Measurements from ENCODE around the gene ARHGEF12.

Gene ARHGEF12

DNA sequence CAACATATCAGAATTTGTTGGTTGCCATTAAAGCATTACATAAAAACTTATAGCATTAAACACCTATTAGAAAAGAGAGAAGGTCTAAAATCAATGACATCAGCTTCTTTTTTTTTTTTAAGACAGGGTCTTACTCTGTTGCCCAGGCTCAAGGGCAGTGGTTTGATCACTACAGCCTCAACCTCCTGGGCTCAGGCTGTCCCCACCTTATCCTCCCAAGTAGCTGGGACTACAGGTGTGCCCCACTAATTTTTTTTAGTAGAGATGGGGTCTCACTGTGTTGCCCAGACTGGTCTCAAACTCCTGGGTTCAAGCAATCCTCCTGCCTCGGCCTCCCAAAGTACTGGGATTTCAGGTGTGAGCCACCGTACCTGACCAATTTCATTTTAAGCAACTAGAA is 57.9 kb downstream of the ARHGEF12 start:
- Mint-ChIP-seq H3K9me3 (peaks cover 6% of the 10 kb centered on the region), H3K27ac (no peak overlapping the region), H3K4me1 (ENCODE audit: low read depth) (no peaks in the 10 kb centered on the region), H3K27me3 (ENCODE audit: low read depth) (peaks cover 41% of the 10 kb centered on the region), H3K4me3 (no peak overlapping the region), H3K36me3 (ENCODE audit: low read depth) (no peaks in the 10 kb centered on the region)

DNA sequence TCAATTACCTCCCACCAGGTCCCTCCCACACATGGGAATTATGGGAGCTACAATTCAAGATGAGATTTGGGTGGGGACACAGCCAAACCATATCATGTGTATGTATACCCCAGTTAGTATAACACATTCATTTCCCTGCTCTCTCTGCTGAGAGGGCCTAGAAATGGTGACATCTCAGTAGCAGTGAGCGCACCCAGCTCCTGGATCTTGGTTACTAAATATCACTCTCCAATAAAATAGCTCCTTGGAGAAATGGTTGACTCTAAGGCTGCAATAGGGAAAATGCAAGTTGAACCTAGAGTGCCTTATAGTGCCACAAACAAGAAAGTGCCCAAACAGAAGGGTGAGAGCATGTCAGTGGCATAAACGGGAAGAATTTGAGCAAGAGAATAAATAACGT is 59.6 kb downstream of the ARHGEF12 start:
- Mint-ChIP-seq H3K4me1 (ENCODE audit: low read depth) (no peaks in the 10 kb centered on the region), H3K27ac (no peak overlapping the region), H3K36me3 (ENCODE audit: low read depth) (no peaks in the 10 kb centered on the region), H3K9me3 (no peaks in the 10 kb centered on the region), H3K4me3 (no peak overlapping the region), H3K27me3 (ENCODE audit: low read depth) (peaks cover 44% of the 10 kb centered on the region)

DNA sequence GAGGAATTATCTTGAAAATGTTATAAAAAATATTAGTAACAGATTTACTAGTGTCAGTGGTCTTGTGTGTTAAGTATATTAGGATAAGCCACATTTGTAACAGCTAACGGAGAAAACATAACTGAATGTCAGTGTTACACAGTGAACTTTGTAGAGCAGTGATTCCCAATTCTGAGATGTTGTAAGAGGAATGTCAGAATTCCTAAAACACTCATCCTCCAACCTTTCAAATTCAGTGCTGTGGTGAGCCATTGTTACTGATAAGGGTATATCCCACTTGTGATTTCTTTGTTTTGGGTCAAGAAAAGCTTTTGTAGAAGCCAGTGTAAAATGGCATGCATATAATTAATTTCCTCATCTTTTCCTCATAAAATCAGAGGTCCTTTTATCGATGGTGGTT is 61.9 kb downstream of the ARHGEF12 start:
- Mint-ChIP-seq H3K4me1 (ENCODE audit: low read depth) (no peaks in the 10 kb centered on the region), H3K27me3 (ENCODE audit: low read depth) (peaks cover 47% of the 10 kb centered on the region), H3K9me3 (no peaks in the 10 kb centered on the region), H3K36me3 (ENCODE audit: low read depth) (no peaks in the 10 kb centered on the region), H3K27ac (no peak overlapping the region), H3K4me3 (no peak overlapping the region)

DNA sequence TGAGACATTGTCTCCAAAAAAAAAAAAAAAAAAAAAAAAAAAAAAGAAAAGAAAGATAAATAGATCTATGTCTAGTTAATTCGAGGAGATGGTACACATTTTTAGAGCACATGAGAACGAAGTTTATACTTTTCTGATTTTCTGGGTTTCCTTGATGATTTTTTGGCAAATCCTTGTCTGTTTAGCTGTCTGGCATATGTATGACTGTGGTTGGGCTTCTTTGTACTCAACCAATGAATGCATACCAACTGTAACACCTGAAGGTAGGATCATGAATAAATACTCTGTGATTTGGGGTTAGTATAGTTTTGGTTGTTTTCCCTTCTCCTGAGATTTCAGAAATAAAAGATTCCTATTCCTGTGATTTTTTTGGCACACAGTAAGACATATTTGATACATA is 63.1 kb downstream of the ARHGEF12 start:
- Mint-ChIP-seq H3K36me3 (ENCODE audit: low read depth) (no peaks in the 10 kb centered on the region), H3K27me3 (ENCODE audit: low read depth) (peaks cover 49% of the 10 kb centered on the region), H3K4me1 (ENCODE audit: low read depth) (no peaks in the 10 kb centered on the region), H3K4me3 (no peak overlapping the region), H3K9me3 (no peaks in the 10 kb centered on the region), H3K27ac (no peak overlapping the region)

DNA sequence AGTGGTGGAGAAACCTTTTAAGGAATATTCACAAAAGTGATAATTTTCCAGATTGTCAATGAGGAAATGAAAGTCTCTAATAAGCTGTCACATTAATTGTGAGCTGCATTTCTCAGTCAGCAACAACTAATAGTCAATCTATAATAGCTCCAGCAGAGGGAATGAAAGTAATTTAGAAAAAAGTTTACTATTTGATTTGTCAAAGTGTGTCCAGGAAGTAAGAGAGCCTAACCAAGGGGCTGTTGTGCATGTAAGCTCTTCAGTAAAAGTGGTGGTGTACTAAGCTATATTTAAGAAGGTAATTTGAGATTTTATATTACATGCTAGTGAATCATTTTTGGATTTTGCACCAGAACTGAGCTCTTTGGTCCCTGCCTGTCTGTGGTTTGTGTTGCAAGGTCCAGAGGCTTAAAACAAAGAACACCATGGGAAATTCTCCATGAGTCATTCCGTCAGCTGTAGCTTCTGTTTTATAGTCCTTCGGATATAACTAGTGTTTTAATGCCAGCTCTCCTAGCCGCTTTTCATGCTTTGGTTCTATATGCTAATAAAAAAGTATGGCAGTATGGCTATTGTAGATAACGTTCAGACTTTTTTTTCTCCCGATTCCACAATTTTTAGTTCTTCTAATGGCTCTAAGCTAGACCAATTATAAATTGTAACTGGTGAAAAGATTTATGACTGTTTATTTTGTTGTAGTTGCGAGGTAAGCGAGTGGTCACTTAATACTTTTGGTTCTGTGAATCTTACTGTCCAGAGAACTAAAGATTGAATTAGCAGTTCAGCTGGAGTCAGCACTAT is 64.6 kb downstream of the ARHGEF12 start:
- Mint-ChIP-seq H3K4me3 (no peak overlapping the region), H3K9me3 (no peaks in the 10 kb centered on the region), H3K4me1 (ENCODE audit: low read depth) (no peaks in the 10 kb centered on the region), H3K27me3 (ENCODE audit: low read depth) (peaks cover 45% of the 10 kb centered on the region), H3K27ac (no peak overlapping the region), H3K36me3 (ENCODE audit: low read depth) (no peaks in the 10 kb centered on the region)

DNA sequence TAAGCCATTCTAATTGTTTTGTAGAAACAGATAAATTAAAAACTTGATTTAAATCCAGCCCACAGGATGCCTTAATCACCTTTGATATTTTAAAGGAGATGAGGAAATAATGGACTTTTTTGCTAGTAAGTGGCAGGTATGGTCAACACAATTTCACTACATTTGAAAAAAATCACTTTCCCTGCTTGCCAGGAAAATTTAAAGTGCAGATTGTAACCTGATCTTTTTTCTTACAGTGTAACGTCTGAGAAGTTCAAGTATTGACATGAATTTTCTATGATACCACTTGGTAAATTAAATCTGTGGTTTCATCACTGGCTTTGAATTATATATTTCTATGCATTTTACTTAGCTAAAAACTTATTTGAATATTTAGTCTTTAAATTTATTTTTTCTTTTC is 65.3 kb downstream of the ARHGEF12 start:
- H3K27ac Mint-ChIP-seq: no peak overlapping the region

DNA sequence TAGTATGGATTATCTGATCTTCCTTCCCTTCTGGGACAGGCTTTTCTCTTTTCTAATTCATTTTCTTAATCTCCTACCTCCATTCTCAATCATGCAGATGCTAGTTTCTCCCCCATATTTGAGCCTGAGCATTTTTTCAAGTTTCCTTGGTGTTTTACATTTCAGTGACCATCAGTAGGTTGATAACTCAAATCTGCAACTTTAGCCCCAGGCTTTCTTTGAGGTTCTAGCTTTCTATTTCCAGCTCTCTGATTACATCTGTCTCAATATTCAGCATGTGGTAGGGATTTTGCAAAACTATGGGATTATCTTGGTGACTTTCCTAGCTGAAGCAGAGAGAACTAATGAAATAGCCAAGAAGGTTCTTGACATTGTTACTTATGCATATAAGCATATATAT is 67.8 kb downstream of the ARHGEF12 start:
- Mint-ChIP-seq H3K4me1 (ENCODE audit: low read depth) (no peaks in the 10 kb centered on the region), H3K4me3 (no peak overlapping the region)

More for the DNA sequence above, 65.3 kb downstream of the ARHGEF12 start:
- H3K9me3 Mint-ChIP-seq: no peaks in the 10 kb centered on the region
- H3K36me3 Mint-ChIP-seq (ENCODE audit: low read depth): no peaks in the 10 kb centered on the region
- no peaks in the 10 kb centered on the region for H3K4me1 Mint-ChIP-seq (ENCODE audit: low read depth)
- no peak overlapping the region for H3K4me3 Mint-ChIP-seq
- peaks cover 45% of the 10 kb centered on the region for H3K27me3 Mint-ChIP-seq (ENCODE audit: low read depth)

DNA sequence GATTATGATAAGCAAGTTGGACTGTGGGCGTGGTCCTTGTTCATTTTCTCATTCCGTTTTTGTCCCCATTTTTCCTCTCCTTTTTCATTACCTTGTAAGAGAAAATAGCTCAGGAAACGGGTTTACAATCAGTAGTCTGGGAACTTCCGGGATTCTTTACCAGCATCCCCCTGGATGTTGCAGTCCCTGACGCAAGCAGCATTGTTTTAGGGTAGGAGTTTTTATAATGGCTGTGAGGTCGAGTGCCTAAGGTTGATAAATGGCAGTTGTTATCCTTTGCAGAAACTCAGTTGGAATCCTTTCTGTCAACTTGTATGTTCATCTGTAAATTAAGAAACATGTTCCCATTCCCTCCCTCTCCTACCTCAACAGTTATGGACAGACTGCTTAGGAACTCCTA is 68.3 kb downstream of the ARHGEF12 start:
- Mint-ChIP-seq H3K27me3 (ENCODE audit: low read depth) (peaks cover 27% of the 10 kb centered on the region), H3K4me3 (no peak overlapping the region), H3K4me1 (ENCODE audit: low read depth) (no peaks in the 10 kb centered on the region), H3K27ac (no peak overlapping the region), H3K36me3 (ENCODE audit: low read depth) (no peaks in the 10 kb centered on the region), H3K9me3 (no peaks in the 10 kb centered on the region)

More for the DNA sequence above, 67.8 kb downstream of the ARHGEF12 start:
- Mint-ChIP-seq H3K36me3 (ENCODE audit: low read depth) (no peaks in the 10 kb centered on the region), H3K27me3 (ENCODE audit: low read depth) (peaks cover 32% of the 10 kb centered on the region), H3K9me3 (no peaks in the 10 kb centered on the region), H3K27ac (no peak overlapping the region)

DNA sequence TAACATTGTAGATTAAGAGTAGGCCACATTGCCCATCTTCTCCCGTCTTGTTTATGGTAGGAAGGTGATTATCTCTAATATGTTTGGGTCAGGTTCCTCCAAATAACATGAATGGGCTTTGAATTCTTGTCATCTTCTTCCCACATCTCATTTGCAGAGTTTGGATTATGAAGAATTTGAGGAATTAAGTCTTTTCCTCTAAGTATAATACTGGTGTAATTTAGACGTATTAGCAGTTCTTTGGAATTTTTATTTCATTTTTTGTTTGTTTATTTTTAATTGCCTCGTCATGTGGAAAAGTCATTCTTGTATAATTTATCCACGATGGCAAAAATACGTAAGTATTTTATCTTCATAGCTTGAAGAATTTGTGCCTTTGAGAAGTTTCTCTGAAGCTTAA is 73.4 kb downstream of the ARHGEF12 start:
- no peak overlapping the region for H3K27ac Mint-ChIP-seq
- H3K9me3 Mint-ChIP-seq: no peaks in the 10 kb centered on the region

DNA sequence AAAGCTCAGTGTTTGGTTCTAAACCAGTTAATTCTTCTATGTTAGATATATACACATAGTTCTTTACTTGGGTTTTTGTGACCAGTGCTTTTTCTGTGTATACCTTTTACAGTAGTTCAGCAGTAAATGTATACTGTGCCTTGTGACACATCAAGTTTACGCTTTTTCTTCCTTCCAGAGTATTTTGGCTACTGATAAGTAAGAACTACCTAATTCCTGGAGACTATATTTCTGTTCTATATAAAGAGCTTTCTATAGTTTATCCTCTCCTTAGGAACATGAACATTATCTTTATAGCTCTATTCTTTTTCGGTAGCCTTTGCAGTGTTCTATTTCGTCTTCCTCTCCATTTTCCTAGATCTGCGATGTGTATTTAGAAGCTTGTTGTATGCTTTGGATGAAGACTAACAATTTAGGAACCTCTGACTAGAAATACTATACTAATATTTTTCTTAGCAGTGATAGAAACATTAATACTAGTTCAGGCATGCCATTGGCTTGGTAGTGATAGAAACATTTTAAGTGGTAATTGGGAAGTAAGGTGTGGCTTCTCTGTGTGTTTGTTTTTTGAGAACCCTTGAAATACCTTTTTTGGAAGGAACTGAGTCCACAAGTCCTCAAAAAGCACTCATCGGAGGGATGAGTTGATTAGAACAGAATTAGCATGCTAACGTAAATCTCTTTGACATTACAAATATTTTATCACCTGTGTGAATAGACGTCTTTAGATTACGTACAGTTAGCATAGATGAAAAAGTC is 74.6 kb downstream of the ARHGEF12 start:
- Mint-ChIP-seq H3K27ac (no peak overlapping the region), H3K27me3 (ENCODE audit: low read depth) (peaks cover 3% of the 10 kb centered on the region), H3K4me1 (ENCODE audit: low read depth) (no peaks in the 10 kb centered on the region), H3K9me3 (no peaks in the 10 kb centered on the region), H3K36me3 (ENCODE audit: low read depth) (no peaks in the 10 kb centered on the region), H3K4me3 (no peak overlapping the region)

More for the DNA sequence above, 73.4 kb downstream of the ARHGEF12 start:
- H3K27me3 Mint-ChIP-seq (ENCODE audit: low read depth): peaks cover under 1% of the 10 kb centered on the region
- no peaks in the 10 kb centered on the region for H3K4me1 Mint-ChIP-seq (ENCODE audit: low read depth)
- H3K36me3 Mint-ChIP-seq (ENCODE audit: low read depth): no peaks in the 10 kb centered on the region
- H3K4me3 Mint-ChIP-seq: no peak overlapping the region

DNA sequence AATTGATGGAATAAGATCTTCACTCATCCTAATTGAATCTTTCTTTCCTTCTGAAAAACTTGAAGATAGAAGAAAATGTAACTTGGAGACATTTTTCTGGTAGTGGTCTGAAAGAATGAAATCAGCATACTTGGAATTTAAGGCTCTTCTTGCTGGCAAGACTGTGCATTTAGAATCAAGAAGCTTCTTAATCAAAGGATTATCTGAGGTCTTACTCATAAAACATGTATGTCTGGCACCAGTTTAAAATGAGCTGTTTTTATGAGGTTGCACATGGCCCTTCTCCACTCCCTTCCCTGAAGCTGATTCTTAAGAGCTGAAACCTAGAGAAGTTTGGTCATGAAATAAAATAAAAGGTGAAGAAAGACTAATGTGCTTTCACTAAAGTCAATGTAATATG is 77.3 kb downstream of the ARHGEF12 start:
- Mint-ChIP-seq H3K4me3 (no peak overlapping the region), H3K4me1 (ENCODE audit: low read depth) (no peaks in the 10 kb centered on the region), H3K9me3 (no peaks in the 10 kb centered on the region), H3K27me3 (ENCODE audit: low read depth) (peaks cover 3% of the 10 kb centered on the region), H3K27ac (no peak overlapping the region), H3K36me3 (ENCODE audit: low read depth) (no peaks in the 10 kb centered on the region)

DNA sequence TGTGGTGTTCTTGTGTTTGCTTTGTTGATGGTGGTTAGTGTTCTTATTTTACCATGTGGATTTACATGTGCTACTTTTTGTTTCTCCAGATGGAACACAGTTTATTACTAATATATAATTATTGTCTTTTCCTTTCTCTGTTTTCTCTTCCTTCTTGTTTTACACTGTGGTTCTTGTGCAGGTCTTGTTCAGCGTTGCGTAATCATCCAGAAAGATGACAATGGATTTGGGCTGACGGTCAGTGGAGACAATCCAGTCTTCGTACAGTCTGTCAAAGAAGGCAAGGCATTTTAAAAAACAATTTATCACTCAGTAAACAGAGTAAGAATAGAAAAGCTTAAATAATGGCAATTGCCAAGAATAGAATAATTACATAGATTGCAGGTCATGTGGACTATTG is 84.4 kb downstream of the ARHGEF12 start:
- no peaks in the 10 kb centered on the region for H3K27me3 Mint-ChIP-seq (ENCODE audit: low read depth)
- no peaks in the 10 kb centered on the region for H3K4me1 Mint-ChIP-seq (ENCODE audit: low read depth)
- H3K36me3 Mint-ChIP-seq (ENCODE audit: low read depth): peaks cover 2% of the 10 kb centered on the region
- no peaks in the 10 kb centered on the region for H3K9me3 Mint-ChIP-seq
- no peak overlapping the region for H3K27ac Mint-ChIP-seq
- no peak overlapping the region for H3K4me3 Mint-ChIP-seq

DNA sequence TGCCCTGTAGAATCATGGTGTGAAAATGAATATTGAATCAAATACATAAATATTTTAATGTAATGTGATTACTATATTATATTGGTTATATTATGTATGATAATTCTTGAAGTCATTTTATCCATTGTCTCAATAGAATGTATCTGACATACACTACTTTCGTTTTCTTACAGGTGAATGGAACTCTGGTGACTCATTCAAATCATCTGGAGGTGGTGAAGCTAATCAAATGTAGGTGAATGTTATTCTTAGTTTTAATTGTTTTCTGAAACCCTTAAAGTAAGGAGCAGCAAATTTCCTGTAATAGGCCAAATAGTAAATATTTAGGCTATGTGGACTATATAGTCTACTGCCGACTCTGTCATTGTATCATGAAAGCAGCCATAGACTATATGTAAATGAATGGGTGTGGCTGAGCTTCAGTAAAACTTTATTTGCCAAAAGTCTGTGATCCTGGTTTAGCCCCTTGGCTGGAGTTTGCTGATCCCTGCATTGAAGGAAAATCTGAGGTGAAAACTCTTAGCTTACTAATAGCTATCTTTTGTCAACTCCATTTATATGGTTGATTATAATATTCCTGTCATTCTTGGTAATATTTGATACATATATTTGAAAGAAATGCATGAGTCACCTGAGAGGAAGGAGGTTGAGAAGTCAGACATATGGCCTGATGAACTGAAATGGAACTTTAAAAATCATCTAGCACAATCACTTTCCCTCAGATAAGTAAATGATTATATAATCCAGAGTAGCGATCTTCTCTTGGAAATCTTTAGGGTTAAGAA is 88.2 kb downstream of the ARHGEF12 start:
- Mint-ChIP-seq H3K27me3 (ENCODE audit: low read depth) (no peaks in the 10 kb centered on the region), H3K9me3 (no peaks in the 10 kb centered on the region), H3K4me3 (no peak overlapping the region), H3K36me3 (ENCODE audit: low read depth) (peaks cover under 1% of the 10 kb centered on the region), H3K4me1 (ENCODE audit: low read depth) (no peaks in the 10 kb centered on the region), H3K27ac (no peak overlapping the region)

DNA sequence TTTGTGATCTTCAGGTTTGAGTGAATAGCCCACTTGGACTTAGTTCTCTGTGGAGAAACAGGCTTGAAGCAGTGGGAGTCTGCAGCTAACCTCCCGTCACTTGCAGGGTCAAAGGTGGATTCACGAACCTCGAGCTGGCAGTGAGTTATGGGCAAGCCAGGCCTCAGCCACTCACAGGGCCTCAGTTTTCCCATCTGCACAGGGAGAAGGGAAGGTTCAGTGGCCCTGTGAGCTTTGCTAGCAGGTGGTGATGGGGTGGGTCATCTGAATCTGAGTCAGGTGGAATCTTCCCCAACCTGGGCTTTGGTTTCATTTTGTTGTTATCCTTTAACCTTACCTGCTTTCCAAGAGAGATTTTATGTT is 88.7 kb downstream of the ARHGEF12 start:
- Mint-ChIP-seq H3K4me1 (ENCODE audit: low read depth) (no peaks in the 10 kb centered on the region), H3K36me3 (ENCODE audit: low read depth) (no peaks in the 10 kb centered on the region), H3K9me3 (no peaks in the 10 kb centered on the region), H3K27me3 (ENCODE audit: low read depth) (no peaks in the 10 kb centered on the region), H3K4me3 (no peak overlapping the region), H3K27ac (no peak overlapping the region)

Measured in T-helper 1 cell treated with Interleukin-12 subunit alpha and Interleukin-12 subunit beta and Interleukin-4 antibody, amounts not matched to agents 30 μg/mL and 1 μg/mL, for 36 hours (primary cell).